GM04503 (cell line): ENCODE data around the gene NKAIN2.
"Not testable (repeated sequence)": the region's sequence is repeated elsewhere in the genome, so short reads cannot be mapped to it uniquely, and the experiment has no call there.

ENCODE experiments used
- DNase-seq: peaks from one replicate; pipeline ENCODE4 v3.0.0-alpha.2; 2012; ENCODE audit warnings: low read depth

Gene NKAIN2

DNA sequence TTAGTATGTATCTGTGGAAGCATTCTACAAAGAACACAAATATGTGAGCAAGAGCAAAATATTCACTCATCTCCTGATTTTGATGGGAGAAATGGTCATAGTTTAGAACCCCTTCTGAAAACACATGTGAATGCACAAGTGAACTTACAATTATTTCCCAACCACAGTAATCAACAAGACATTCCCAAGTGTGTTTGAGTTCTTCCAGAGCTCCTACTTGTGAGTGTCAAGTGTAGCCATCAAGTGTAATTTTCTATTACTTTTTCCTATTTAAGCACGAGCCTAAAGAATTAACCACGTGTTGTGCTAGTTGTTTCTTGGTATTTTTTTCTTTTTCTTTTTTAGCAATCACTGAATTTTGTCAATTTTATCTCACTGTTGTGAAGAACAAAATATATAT, 402.3 kb downstream of the NKAIN2 start:
- no peak for DNase-seq

DNA sequence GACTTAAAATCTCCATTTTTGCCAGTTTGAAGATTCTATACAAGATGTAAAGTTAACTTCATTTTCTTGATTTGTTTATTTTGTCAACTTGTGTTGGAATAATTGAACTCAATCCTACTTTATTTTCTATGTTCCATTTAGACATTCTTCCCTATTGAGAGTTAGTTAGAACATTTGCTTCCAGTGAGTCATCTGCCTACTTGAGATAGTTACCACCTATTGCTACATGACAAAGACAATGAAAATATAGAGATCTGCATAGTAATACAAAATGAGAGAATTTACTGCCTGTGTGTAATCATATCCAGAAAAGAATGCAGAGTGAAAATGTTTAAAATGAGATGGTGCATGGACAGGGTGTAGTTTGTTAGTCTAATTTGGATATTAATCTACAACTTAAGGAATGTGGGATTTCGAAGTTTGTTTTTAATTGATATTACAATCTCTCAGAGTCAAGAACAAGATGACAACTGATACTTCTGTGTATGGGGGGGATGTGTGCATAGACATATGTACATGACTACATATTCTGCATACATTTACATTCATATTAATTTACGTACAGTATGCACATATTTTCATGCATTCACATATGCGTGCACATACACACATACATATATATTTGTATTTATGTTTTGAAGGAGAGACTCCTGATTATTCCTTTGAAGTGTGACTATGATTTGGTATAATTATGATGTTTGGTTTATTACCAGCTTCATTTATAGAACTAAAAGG, 420.1 kb downstream of the NKAIN2 start:
- no peak for DNase-seq

DNA sequence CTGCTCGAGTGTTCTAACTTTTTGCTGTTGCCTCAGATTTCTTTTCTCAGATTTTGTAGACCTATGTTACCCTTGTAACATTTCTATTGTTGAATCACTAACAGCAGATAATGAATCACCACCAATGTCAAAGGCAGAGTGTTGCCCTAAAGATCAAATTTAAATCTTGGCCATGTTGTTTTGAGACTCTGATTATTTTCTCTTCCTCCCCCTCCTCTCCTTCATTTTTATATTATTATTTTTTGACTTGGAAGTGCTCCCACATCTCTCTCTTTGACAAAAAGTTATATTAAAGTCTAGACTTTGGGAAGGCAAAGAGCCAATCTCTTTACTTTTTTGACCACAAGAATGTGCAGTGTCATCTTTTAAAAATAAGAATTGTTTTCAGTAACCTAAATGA, 422.7 kb downstream of the NKAIN2 start:
- no peak for DNase-seq

DNA sequence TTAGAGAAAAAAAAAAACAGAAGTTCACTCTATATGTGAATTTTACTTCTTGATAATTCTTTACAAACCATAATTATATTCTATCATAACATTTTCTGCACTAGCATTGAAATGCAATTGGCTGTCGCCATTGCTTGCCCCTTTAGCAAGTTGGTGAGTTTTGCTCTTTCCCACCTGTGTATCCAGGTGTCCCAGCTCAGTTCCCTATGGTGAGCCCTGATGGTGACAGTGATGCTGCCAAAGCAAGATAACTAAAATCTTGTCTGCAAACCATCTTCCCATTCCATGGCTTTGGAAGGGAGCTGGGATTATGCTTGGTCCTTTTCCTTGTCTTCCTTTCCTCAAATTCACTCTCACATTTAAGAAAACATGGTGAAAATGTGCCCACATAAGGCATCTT, 429.6 kb downstream of the NKAIN2 start:
- DNase-seq, result no peak

DNA sequence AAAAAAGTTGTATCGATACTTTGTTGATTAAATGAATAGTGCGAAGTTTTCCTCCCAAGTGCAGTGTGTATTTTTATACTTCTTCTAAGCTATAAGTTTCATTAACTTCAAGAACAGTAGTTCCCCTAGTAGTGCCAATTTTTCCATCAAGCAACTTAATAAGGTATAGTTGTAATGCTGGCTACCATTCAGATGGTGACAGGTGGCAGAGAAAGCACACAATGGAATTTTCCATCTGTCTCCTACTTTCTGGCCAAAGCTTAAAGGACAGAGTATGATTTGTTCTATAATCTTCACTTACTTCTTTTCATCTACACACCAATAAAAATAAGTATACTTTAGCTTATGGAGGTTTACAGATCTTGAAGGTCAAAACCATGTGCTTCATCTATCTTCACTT, 431.1 kb downstream of the NKAIN2 start:
- DNase-seq, result no peak

DNA sequence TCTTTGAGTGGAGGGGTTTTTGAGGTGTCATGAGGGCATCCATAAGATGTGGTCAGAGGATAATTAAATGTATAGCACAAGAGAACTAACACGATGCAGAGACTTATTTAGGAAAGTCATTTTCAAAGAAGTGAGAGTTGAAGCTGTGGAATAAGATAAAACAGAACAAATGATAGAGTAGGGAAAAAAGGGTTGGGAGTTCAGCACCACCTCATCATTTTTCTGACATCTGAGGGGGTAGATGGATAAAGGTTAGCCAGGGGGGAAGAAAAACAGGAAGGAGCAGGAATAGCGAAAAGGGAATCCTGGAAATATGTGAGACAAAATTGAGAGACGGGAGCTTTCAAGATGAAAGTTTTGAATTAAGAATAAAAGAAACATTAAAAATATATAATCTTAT, 434.2 kb downstream of the NKAIN2 start:
- no peak for DNase-seq

DNA sequence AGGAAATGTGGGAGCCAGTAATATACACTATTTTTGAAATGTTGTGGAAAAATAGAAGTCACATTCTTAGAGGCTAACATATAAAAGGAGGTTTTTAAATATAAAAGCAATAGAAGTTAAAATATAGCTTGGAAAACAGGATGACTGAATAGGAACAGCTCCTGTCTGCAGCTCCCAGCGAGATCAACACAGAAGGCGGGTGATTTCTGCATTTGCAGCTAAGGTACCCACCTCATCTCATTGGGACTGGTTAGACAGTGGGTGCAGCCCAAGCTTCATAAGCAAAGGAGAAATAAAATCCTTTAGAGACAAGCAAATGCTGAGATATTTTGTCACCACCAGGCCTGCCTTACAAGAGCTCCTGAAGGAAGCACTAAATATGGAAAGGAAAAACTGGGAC, 434.7 kb downstream of the NKAIN2 start:
- not testable (repeated sequence) for DNase-seq

DNA sequence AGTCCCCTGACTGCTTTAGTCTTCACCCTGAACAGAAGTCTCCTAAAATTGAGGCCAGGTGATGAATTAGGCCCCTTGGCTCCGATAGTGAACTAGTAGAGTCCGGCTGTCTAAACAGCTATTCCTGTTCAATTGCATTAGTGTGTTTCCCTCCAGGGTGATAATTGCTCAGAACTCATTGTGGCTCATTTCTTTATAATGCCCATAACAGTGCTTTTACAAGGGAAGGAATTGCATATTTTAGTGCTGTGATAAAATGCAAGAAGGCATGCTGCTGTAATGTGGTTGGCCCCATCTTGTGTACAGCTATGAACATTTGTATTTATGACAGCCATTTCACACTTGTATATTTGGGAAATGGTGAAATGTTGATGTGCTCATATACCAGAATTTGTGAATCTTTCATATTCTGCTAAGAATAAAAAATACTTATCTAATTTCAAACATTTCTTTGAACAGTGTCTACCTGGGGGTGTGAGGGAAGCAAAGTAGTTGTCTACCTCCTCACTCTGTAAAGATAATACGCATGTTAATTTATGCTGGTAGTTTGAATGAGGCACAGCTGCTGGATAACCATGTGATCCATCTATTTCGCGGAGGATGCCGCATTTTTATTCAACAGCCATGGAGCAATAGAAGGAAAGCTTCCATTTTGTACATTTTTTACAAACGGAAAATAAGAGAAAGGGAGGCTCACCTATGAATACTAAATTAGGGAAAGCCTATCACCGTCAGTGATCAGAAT, 451.4 kb downstream of the NKAIN2 start:
- DNase-seq, result no peak

DNA sequence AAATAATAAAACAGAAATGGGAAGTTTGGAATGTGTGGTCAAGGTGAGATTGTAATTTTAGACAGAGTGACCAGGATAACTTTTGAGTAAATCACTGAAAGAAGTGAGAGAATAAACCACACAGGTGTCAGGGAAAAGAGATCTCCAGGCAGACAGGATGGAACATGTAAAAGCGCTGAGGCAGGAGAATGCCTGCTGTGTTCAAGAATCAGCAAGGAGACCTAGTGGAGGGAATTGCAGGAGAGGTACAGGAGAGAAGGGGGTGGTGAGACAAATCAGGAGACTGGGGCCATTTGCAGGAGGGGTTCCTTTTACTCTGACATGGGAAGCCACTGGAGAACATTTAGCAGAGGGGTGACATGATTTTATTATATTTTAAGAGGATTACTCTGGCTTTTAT, 456.7 kb downstream of the NKAIN2 start:
- no peak for DNase-seq

DNA sequence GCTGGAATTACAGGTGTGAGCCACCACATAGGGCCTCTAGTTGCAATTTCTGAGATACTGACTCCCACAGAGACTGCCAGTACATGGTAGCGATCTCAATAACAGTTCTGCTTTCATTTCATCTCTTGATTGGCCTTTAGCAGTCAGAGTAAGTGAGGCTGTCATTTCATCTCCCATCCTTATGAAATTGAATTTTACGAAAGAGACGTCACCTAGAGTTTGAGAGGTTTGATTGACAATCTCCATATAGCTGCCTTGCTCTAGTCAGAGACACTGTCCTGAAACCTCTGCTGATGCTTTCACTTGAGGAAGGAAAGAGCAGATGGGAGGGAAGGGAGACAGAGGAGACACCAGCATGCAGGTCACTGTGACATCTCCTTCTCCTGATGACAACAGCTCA, 466.1 kb downstream of the NKAIN2 start:
- DNase-seq, result no peak

DNA sequence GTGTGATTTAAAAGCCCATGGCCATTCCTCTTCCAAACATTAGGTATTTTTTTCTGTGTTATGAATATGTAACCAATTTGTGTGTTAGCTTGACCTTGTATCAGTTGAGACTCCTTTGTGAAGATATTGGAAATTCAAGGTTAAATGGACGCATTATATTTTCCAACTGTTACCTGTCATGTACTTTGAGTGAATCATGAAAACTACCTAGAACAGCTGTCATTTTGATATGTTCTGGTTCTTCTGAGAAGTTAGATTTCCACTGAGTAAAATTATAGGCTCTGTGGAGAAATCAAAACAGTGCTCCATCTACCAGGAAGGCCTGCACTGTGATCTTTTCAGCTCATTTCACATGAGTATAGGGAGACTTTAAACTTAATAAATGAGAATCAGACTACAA, 470.0 kb downstream of the NKAIN2 start:
- DNase-seq, result no peak

DNA sequence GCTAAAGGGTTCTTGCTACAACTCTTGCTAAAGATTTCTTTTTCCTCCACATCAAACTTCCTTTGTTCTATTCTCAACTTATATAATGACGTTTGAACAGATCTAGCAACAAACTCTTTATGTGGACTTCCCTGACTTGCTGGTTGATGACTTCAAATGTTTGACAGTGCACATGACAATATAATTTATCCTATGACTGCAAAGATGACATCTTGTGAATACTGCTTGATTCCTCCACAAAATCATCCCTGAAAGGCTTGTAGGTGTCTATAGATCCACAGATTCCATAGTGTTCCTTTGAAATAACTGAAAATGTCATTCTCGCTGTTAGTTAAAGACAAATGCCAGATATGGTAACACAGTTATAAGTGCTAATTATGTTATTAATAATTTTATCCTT, 478.9 kb downstream of the NKAIN2 start:
- DNase-seq, result no peak

DNA sequence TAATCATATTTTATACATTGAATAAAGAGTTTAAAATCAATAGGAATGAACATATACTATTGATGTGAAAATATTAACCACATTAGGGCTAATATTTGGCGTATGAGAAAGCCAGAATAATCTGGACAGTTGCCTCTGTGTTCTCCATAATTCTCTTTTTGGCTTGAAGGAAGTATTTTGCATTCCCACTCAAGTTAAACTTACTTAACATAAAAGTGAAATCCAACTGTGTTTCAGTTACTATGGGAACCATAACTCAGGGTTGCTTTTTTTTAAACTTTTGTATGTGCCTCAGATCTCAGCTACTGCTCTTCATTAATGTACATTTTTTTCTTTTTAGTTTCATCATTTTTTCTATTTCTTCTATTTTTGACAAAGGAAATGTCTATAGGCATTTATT, 479.8 kb downstream of the NKAIN2 start:
- no peak for DNase-seq

DNA sequence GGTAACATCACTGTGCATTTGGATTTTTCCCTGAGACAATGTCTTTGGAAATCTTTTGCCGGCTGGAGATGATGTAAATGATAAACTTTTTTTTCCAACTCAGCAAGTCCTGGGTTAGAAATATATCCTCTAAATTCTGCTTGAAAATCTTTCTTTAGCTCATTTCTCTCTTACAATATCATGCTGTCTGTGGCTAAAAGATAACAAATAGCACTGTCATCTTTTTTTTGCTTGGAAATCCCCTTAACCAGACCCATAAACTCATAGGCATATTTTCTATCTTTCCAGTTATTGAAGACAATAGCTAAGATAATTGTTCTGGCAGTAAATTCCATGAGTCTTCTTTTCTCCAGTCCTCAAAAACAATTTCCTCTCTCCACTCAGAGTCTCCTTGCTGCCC, 481.5 kb downstream of the NKAIN2 start:
- no peak for DNase-seq

DNA sequence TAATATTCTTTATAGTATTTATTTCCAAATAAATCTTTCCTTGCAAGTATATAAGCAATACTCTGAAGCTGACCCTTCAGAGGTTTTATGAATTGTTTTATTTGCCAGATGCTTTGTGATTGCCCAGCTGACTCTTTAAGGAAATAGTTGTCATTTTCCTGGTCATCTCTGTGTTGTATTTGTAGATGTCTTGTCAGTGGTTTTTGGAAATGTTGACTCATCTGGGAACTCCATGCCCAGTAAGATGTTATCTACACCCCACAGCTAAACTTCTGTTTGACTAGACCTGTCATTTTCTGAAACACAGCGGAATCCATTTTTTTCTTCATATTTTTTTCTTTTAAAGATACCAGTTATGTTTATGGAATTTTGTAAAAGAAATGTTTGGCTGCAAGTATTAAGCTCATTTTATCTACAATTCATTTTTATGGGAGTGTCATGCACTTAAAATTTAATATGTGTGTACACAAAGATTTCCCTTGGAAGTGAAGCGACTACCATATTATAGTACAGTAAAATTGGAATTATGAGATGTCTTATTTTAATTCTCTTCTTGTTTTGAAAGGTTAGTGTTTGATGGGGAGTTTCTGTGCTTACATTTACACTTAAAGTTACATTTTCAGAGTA, 491.0 kb downstream of the NKAIN2 start:
- no peak for DNase-seq

DNA sequence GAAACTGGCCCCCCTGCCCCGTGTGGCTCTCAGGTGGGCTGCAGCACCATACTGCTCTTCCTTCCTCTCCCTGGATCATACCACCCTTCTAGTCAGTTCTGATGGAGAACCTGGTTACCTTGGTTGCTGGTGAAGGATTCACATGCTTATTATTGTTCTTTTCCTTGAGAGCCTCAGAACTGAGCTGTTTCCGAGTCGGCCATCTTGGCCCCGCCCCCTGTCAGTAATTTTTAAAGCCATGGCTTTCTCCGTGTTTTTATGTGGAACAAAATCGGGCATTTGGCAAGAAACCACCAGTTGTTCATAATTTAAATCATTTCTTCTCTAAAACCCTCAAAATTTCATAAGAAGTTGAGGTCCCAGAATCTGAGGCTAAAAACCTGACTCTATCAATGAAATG, 493.8 kb downstream of the NKAIN2 start:
- DNase-seq, result no peak

DNA sequence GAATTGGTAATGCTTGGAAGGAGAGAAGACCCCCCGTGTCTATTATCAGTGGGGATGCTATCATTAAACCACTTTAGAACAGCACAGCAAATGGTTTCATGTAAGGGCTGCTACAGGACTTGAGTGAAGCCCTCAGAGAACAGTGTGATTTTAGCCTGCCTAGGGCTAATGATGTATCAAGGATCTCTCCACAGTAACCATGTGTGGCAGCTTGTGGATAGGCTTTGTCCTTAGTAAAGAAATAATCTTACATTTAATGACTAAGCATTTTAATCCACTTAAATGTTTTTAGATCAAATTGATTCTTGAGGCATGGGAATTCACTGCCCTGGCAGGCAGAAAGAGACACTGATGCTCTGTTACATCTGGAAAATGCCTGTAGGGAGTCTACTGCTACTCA, 495.1 kb downstream of the NKAIN2 start:
- no peak for DNase-seq

DNA sequence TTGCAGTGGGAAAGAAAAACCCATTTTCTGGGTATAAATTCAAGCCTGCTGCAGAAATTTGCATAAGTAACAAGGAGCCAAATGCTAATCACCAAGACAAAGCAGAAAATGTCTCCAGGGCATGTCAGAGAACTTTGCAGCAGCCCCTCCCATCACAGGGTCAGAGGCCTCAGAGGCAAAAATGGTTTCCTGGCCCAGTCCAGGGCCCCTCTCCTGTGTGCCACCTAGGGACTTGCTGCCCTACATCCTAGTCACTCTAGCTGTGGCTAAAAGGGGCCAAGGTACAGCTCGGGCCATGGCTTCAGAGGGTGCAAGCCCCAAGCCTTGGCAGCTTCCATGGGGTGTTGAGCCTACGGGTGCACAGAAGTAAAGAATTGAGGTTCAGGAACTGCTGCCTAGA, 497.2 kb downstream of the NKAIN2 start:
- not testable (repeated sequence) for DNase-seq

DNA sequence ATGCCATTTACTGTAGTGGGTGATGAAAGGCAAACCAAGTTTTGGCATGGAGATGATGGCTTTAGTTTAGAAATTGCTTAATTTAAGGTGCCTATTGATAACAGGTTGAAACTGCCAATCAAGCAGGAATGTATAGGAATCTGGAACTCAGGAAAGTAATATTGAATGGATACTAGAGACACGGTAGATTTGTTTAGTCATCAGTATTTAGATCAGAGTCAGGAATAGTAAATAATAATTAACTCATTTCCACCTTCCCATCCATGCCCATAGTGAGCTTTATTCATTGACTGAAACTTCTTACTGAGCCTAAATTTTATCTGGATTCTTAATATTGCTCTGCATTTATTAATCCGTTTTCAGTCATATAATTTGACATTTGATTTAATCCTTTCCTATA, 500.3 kb downstream of the NKAIN2 start:
- DNase-seq, result no peak

DNA sequence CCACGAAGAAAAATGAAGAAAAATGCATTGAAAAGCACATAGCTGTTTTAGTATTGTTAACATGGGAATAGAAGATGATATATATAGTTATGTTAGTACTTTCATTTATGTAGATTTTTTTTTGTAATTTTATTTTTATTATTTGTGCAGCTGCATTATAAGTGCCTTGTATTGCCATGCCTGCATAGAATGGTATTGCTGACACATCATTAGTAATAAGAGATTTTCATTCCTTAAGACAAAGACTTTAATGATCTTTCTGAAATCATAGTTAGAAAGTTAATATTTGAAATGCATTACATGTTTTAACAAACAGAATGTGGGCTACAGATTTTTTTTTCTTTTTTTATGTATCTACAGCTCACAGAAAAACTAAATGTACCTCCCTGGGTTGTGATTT, 506.5 kb downstream of the NKAIN2 start:
- no peak for DNase-seq

DNA sequence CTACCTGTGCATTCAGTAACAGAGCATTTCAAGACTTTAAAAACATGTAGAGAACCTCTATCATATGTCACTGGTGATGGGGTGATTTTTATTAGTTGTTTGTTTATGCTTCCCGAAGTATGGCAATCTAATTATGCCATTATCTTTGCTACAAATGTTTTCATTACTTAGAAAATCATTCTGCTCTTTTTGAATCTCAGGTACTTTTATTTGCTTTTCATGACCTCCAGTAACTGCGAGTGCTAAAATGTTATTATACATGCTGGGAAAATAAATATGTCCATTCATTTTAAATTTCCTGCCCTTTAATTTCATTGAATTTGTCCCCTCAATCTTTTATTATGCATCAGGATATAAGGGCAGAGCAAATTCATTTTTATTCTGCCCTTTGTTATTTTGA, 515.7 kb downstream of the NKAIN2 start:
- DNase-seq, result no peak

DNA sequence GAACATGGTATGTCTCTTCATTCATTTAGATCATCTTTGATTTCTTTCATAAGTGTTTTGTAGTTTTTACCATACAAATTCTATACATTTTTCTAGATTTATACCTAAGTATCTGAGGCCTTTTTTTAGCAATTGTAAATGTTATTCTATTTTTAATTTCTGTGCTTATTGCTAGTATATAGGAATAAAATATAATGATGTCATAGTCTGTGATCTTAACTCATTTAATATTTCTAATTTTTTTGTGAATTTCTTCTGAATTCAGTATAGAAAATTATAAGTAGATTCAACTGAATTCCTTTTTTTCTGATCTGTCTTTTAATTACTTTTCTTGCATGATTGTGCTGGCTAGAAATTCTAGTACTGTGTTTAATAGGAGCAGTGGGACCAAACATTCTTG, 520.6 kb downstream of the NKAIN2 start:
- DNase-seq, result no peak

DNA sequence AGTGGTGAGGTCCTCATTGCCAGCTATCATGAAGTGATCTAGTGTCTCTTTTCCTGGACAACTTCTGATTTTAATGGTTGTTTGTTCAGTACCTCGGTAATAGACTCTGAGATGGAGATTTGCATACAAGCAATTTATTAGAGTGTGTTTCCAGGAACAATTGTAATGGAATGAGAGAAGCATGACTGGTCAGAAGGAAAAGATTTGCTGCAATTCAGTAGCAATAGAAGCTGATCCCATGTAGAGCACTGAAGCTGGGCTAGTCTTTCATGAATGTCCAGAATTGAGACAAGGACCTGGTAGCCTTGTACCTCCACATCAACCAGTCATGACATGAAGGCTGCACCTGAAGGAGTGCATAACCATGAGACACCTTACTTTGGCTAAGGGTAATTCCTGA, 526.5 kb downstream of the NKAIN2 start:
- no peak for DNase-seq

DNA sequence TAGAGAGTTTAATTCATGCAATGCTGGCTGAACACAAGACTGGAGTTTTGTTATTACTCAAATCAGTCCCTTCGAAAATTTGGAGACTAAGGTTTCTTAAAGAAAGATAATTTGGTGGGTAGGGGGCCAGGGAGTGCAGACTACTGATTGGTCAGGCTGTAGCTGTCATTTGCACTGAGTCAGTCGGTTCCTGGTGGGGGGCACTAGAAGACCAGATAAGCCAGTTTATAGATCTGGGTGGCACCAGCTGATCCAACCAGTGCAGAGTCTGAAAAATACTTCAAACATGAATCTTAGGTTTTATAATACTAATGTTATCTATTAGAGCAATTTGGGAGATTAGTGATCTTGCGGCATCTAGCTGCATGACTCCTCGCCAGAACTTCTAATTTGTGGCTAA, 530.7 kb downstream of the NKAIN2 start:
- no peak for DNase-seq
